Adrenal gland (tissue), 5 donors: Measurements from ENCODE around the gene SPNS3.

Source experiments
- CTCF ChIP-seq, 6 experiments: fragments of 450-650 bp in 4 of 6; fragments of 200-600 bp in 2 of 6; sonication (generic) in 1 of 6; IDR thresholded peaks; 1 replicate in 5 of 6; 2 replicates in 1 of 6; pipeline versions ENCODE4 v1.5.1 to v1.8.0; 2016 to 2021; ENCODE audit warnings: antibody characterized with exemption in 6 of 6, mild to moderate bottlenecking in 2 of 6, moderate library complexity in 1 of 6
- POLR2A ChIP-seq, 2 donors: fragments of 450-650 bp; IDR thresholded peaks; one replicate each; pipeline ENCODE4 v1.6.1; 2017; ENCODE audit warnings: antibody characterized with exemption in 2 of 2, mild to moderate bottlenecking in 2 of 2, moderate library complexity in 1 of 2
- donor health status: DM: no; HTN: no; CAD: no.

- TF ChIP-seq CTCF (IDR thresholded peaks at IDR 0.05) (no peak), POLR2A (IDR thresholded peaks at IDR 0.05) (no peak)
Observed at GRCh38 chr17:4536742-4537411, 103.1 kb downstream of the SPNS3 start.
